Measurements from ENCODE around the gene MAPK7.

MAPK7 gene

GRCh38 chr17:19415311-19415710, 37.0 kb downstream of the MAPK7 start:
- TF ChIP-seq, protein P1, sequence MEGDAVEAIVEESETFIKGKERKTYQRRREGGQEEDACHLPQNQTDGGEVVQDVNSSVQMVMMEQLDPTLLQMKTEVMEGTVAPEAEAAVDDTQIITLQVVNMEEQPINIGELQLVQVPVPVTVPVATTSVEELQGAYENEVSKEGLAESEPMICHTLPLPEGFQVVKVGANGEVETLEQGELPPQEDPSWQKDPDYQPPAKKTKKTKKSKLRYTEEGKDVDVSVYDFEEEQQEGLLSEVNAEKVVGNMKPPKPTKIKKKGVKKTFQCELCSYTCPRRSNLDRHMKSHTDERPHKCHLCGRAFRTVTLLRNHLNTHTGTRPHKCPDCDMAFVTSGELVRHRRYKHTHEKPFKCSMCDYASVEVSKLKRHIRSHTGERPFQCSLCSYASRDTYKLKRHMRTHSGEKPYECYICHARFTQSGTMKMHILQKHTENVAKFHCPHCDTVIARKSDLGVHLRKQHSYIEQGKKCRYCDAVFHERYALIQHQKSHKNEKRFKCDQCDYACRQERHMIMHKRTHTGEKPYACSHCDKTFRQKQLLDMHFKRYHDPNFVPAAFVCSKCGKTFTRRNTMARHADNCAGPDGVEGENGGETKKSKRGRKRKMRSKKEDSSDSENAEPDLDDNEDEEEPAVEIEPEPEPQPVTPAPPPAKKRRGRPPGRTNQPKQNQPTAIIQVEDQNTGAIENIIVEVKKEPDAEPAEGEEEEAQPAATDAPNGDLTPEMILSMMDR (IDR thresholded peaks at IDR 0.05; ENCODE audit: low read depth, low read length) = no peak
- DNase-seq (ENCODE audit: low read depth in 2 of 2) = no peak
- H3K4me3 ChIP-seq (replicated peaks in 1 of 2; ENCODE audit: low read depth in 2 of 2, low read length in 2 of 2) = no peak overlapping the region

DNA sequence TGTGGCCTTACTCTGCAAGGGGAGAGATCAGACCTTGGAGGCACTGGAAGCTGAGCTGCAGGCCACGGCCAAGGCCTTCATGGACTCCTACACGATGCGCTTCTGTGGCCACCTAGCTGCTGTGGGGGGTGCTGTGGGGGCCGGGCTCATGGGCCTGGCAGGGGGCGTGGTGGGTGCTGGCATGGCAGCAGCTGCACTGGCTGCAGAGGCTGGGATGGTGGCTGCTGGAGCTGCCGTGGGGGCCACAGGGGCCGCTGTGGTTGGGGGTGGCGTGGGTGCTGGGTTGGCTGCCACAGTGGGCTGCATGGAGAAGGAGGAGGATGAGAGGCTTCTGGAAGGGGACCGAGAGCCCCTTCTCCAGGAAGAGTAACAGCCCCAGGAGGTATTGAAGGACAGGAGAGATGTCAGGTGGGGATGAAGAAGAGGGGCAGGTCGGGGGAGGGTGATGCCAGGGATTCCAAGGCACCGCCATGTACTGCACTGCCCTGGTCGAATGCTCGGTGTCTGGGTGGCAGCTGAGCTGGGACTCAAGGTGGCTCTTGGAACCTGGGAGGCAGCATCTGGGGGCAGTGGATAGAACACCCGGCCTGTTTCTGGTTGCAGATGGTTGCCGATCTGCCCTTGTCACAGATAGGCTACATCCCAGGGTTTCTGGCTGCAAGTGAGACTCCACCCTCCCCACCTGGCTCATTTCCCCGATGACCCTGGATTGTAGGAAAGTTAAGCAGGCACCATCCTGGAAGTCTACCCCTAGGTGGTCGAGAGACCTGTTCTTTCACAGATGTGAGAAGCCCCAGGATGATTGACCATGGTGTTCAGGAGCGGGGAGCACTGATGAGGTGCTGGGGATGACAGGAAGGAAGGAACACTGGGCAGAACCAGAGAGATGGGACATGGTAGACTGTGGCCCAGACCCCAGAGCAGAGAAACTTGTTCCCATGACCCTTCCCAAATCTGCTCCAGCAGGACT, 37.8 kb downstream of the MAPK7 start:
- no peak overlapping the region for H3K4me3 ChIP-seq (replicated peaks in 1 of 2; ENCODE audit: low read depth in 2 of 2, low read length in 2 of 2)
- DNase-seq (ENCODE audit: low read depth in 2 of 2) = no peak
- TF ChIP-seq, protein P1 (IDR thresholded peaks at IDR 0.05; ENCODE audit: low read depth, low read length) = no peak

DNA sequence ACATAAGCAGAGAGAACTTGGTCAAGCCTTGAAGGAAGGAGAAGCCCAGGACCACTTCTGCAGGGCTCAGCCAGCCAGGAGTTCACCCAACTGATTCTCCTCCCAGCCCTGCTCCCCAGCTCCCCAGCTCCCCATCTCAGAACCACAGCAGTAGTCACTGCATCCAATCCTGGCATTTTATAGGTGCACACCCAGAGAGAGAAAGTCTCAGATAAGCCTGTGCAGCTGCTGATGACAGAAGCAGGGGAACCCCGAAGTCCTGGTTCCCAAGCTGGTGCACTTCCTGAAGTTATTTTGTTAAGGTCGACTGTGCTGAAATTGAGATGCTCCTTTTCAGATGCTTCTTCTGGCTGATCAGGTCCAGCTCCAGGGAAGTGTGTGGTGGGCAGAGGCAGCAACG, 39.3 kb downstream of the MAPK7 start:
- TF ChIP-seq, protein P1 (IDR thresholded peaks at IDR 0.05; ENCODE audit: low read depth, low read length) = no peak
- DNase-seq (ENCODE audit: low read depth in 2 of 2) = no peak
- H3K4me3 ChIP-seq (replicated peaks in 1 of 2; ENCODE audit: low read depth in 2 of 2, low read length in 2 of 2) = no peak overlapping the region

DNA sequence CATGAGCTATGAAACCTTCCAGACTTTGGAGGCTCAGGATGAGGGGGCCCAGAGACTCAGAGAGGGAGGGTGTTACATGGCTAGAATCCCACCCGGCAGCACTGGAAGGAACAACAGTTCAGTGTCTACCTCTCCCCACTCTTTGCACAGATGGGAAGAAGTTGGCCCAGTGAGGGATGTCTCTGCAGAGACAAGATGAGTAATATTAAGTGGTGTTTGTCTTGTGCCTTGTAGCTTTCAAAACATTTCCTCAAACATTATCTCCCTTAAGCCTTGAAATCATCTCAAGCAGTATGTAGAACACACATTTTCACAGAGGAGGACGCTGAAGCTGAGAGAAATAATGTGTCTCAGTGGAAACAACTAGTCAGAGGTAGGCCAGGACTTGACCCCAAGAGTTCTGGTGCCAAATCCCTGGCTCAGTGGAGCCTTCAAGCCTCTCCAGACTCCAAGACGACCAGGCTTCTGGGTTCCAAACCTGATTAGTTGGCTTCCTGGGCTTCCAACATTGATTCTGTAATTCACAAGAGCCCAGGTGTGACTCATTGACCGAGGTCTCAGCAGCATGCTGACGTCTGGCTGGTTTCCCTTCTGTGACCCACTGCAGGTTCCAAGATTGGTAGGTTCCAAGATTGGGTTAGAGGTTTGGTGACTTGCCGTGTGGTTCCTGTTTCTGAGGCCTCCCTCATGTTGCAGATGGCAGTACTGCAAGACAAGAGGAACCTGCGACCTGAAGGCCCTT, 40.1 kb downstream of the MAPK7 start:
- DNase-seq (ENCODE audit: low read depth in 2 of 2) = peak; percentile 70 to 81
- TF ChIP-seq, protein P1 (IDR thresholded peaks at IDR 0.05; ENCODE audit: low read depth, low read length) = no peak
- no peak overlapping the region for H3K4me3 ChIP-seq (replicated peaks in 1 of 2; ENCODE audit: low read depth in 2 of 2, low read length in 2 of 2)

GRCh38 chr17:19421219-19421618, 42.9 kb downstream of the MAPK7 start:
- no peak for DNase-seq (ENCODE audit: low read depth in 2 of 2)
- TF ChIP-seq, protein P1 (IDR thresholded peaks at IDR 0.05; ENCODE audit: low read depth, low read length) = no peak
- no peak overlapping the region for H3K4me3 ChIP-seq (replicated peaks in 1 of 2; ENCODE audit: low read depth in 2 of 2, low read length in 2 of 2)

GRCh38 chr17:19421926-19422325, 43.6 kb downstream of the MAPK7 start:
- no peak for DNase-seq (ENCODE audit: low read depth in 2 of 2)
- no peak overlapping the region for H3K4me3 ChIP-seq (replicated peaks in 1 of 2; ENCODE audit: low read depth in 2 of 2, low read length in 2 of 2)
- TF ChIP-seq, protein P1 (IDR thresholded peaks at IDR 0.05; ENCODE audit: low read depth, low read length) = no peak
